Activated CD8-positive, alpha-beta memory T cell treated with anti-CD3 and anti-CD28 coated beads, Interleukin-2, amount 50 U/mL, for 48 hours (primary cell): ENCODE measurements around the gene NLRC5.
"Not testable (repeated sequence)": the region's sequence is repeated elsewhere in the genome, so short reads cannot be mapped to it uniquely, and the experiment has no call there.

Source experiments
- DNase-seq: peaks from one replicate; pipeline ENCODE4 v3.0.0-alpha.2; 2020

NLRC5 gene

GRCh38 chr16:57108432-57108831 lies 119.1 kb downstream of the NLRC5 start:
- DNase-seq, result no peak

- not testable (repeated sequence) for DNase-seq
These were observed 120.1 kb downstream of the NLRC5 start for GRCh38 chr16:57109259-57110105.

- DNase-seq, result no peak
These were observed 121.6 kb downstream of the NLRC5 start for GRCh38 chr16:57110937-57111336.

GRCh38 chr16:57111420-57111819 lies 122.1 kb downstream of the NLRC5 start:
- no peak for DNase-seq

- no peak for DNase-seq
These were observed 123.2 kb downstream of the NLRC5 start for GRCh38 chr16:57112403-57113041.

GRCh38 chr16:57113042-57113453 lies 123.7 kb downstream of the NLRC5 start:
- DNase-seq, result no peak

- no peak for DNase-seq
These were observed 124.3 kb downstream of the NLRC5 start for GRCh38 chr16:57113664-57114063.

GRCh38 chr16:57115168-57115513 lies 125.8 kb downstream of the NLRC5 start:
- DNase-seq, result no peak

GRCh38 chr16:57115514-57116182 lies 126.3 kb downstream of the NLRC5 start:
- no peak for DNase-seq

- no peak for DNase-seq
These were observed 129.2 kb downstream of the NLRC5 start for GRCh38 chr16:57118461-57119084.

GRCh38 chr16:57123216-57123973 lies 134.0 kb downstream of the NLRC5 start:
- DNase-seq, result no peak

- no peak for DNase-seq
These were observed 134.8 kb downstream of the NLRC5 start for GRCh38 chr16:57123974-57124674.

- DNase-seq, result no peak
These were observed 136.0 kb downstream of the NLRC5 start for GRCh38 chr16:57125376-57125775.

- no peak for DNase-seq
These were observed 136.6 kb downstream of the NLRC5 start for GRCh38 chr16:57125969-57126368.

- DNase-seq, result no peak
These were observed 137.1 kb downstream of the NLRC5 start for GRCh38 chr16:57126411-57126810.

GRCh38 chr16:57127037-57127763 lies 137.8 kb downstream of the NLRC5 start:
- no peak for DNase-seq

- DNase-seq, result no peak
These were observed 138.5 kb downstream of the NLRC5 start for GRCh38 chr16:57127836-57128235.

GRCh38 chr16:57128771-57129389 lies 139.5 kb downstream of the NLRC5 start:
- DNase-seq, result peak; percentile 75

- DNase-seq, result no peak
These were observed 141.6 kb downstream of the NLRC5 start for GRCh38 chr16:57130950-57131321.

GRCh38 chr16:57131351-57131970 lies 142.1 kb downstream of the NLRC5 start:
- DNase-seq, result no peak
